ENCODE measurements around the gene COX4I1. TPM values are rescaled to one million over a fixed set of nuclear protein-coding genes. Genes with fewer than 3 reads are reported as not detected.

The COX4I1 gene
- total RNA-seq, 1 experiment from 2014 or later: 429 TPM

GRCh38 chr16:85768199-85768598 lies 31.3 kb upstream of the COX4I1 start:
- no peaks in the 10 kb centered on the region for H3K27me3 ChIP-seq (ENCODE audit: control insufficient read depth, insufficient read depth, low read length)
- H3K4me1 ChIP-seq (ENCODE audit: control insufficient read depth, insufficient read depth, low read length): no peaks in the 10 kb centered on the region
- no peak overlapping the region for H3K27ac ChIP-seq (ENCODE audit: low read length)
- DNase-seq (ENCODE audit: low read depth, low spot score) (no peak), ATAC-seq (no peak; the same call in 1 of the 2 replicates)
- H3K9me3 ChIP-seq (ENCODE audit: control insufficient read depth, insufficient read depth, low read depth, low read length): no peaks in the 10 kb centered on the region
- POLR2A ChIA-PET: no interaction called here
- intact Hi-C loops (cut with micrococcal nuclease; ENCODE audit: unreplicated experiment) (no loop called here), in situ Hi-C loops (cut with HindIII; ENCODE audit: low pct_unique_long_range_greater_than_20kb, low sequenced_read_pairs) (no loop called here)
- BruUV-seq (replicated peaks): no TSS peak
- CTCF ChIA-PET: no interaction called here
- H3K4me3 ChIP-seq (ENCODE audit: low read depth in 2 of 2, low read length in 2 of 2): no peak overlapping the region
- no peaks in the 10 kb centered on the region for H3K36me3 ChIP-seq (ENCODE audit: control insufficient read depth, insufficient read depth, low read length)
- TF ChIP-seq REST (IDR thresholded peaks at IDR 0.05; ENCODE audit: insufficient read depth in 1 of 2, low read depth in 2 of 2, low read length in 1 of 2) (no peak), TCF7L2 (IDR thresholded peaks at IDR 0.05; ENCODE audit: low read depth, low read length) (no peak)
- TF ChIP-seq, protein P1, sequence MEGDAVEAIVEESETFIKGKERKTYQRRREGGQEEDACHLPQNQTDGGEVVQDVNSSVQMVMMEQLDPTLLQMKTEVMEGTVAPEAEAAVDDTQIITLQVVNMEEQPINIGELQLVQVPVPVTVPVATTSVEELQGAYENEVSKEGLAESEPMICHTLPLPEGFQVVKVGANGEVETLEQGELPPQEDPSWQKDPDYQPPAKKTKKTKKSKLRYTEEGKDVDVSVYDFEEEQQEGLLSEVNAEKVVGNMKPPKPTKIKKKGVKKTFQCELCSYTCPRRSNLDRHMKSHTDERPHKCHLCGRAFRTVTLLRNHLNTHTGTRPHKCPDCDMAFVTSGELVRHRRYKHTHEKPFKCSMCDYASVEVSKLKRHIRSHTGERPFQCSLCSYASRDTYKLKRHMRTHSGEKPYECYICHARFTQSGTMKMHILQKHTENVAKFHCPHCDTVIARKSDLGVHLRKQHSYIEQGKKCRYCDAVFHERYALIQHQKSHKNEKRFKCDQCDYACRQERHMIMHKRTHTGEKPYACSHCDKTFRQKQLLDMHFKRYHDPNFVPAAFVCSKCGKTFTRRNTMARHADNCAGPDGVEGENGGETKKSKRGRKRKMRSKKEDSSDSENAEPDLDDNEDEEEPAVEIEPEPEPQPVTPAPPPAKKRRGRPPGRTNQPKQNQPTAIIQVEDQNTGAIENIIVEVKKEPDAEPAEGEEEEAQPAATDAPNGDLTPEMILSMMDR (IDR thresholded peaks at IDR 0.05): no peak

- no TSS peak for BruUV-seq (replicated peaks)
Measured at GRCh38 chr16:85770741-85771140, 28.8 kb upstream of the COX4I1 start.

More at GRCh38 chr16:85770741-85771140, 28.8 kb upstream of the COX4I1 start:
- POLR2A ChIA-PET: no interaction called here
- ATAC-seq (no peak), DNase-seq (ENCODE audit: low read depth, low spot score) (no peak)
- Histone ChIP-seq H3K27ac (ENCODE audit: low read length) (no peak overlapping the region), H3K27me3 (ENCODE audit: control insufficient read depth, insufficient read depth, low read length) (no peaks in the 10 kb centered on the region), H3K4me3 (ENCODE audit: low read depth in 2 of 2, low read length in 2 of 2) (no peak overlapping the region), H3K4me1 (ENCODE audit: control insufficient read depth, insufficient read depth, low read length) (no peaks in the 10 kb centered on the region), H3K9me3 (ENCODE audit: control insufficient read depth, insufficient read depth, low read depth, low read length) (no peaks in the 10 kb centered on the region), H3K36me3 (ENCODE audit: control insufficient read depth, insufficient read depth, low read length) (no peaks in the 10 kb centered on the region)
- CTCF ChIA-PET: no interaction called here
- in situ Hi-C loops (cut with HindIII; ENCODE audit: low pct_unique_long_range_greater_than_20kb, low sequenced_read_pairs): no loop called here
- TF ChIP-seq, protein P1 (IDR thresholded peaks at IDR 0.05): no peak
- TF ChIP-seq TCF7L2 (IDR thresholded peaks at IDR 0.05; ENCODE audit: low read depth, low read length): no peak
- TF ChIP-seq REST (IDR thresholded peaks at IDR 0.05; ENCODE audit: insufficient read depth in 1 of 2, low read depth in 2 of 2, low read length in 1 of 2): no peak
- no peak for TF ChIP-seq SIN3A (IDR thresholded peaks at IDR 0.05; ENCODE audit: borderline replicate concordance, insufficient read depth, low read depth, low read length)
- no peak for TF ChIP-seq POLR2AphosphoS5 (IDR thresholded peaks at IDR 0.05; ENCODE audit: low read depth, low read length)
- intact Hi-C loops (cut with micrococcal nuclease; ENCODE audit: unreplicated experiment): no loop called here
